Liver (tissue), 9 donors: ENCODE data around the gene SMIM14. TPM values are rescaled to one million over a fixed set of nuclear protein-coding genes. Genes with fewer than 3 reads are reported as not detected.
A peak's percentile ranks its signal among the peaks of the same experiment; 100 is the strongest.

ENCODE experiments used
- DNase-seq: peaks from one replicate; pipeline ENCODE4 v3.0.0-alpha.2; 2017; ENCODE audit warnings: low spot score
- H3K27ac ChIP-seq, 2 donors: one replicate each; pipeline ENCODE4 v1.7.0; 2013; ENCODE audit warnings: inconsistent platforms in 2 of 2, low read length in 2 of 2, control low read depth in 1 of 2, low read depth in 1 of 2, mild to moderate bottlenecking in 1 of 2
- H3K27me3 ChIP-seq, 4 donors: one replicate each; pipeline versions ENCODE4 v1.6.1 to v1.7.0; 2013; ENCODE audit warnings: low read length in 3 of 4, inconsistent platforms in 1 of 4, mild to moderate bottlenecking in 1 of 4, moderate library complexity in 1 of 4; ENCODE audit not compliant: control insufficient read depth in 4 of 4, insufficient read depth in 4 of 4
- H3K36me3 ChIP-seq, 4 donors: one replicate each; pipeline versions ENCODE4 v1.6.1 to v1.7.0; 2013; ENCODE audit warnings: low read length in 3 of 4, mild to moderate bottlenecking in 3 of 4, low read depth in 1 of 4, moderate library complexity in 1 of 4; ENCODE audit not compliant: control insufficient read depth in 4 of 4, insufficient read depth in 3 of 4
- H3K4me1 ChIP-seq, 4 donors: one replicate each; pipeline versions ENCODE4 v1.6.1 to v1.7.0; 2013; ENCODE audit warnings: low read length in 3 of 4, mild to moderate bottlenecking in 3 of 4, moderate library complexity in 1 of 4; ENCODE audit not compliant: control insufficient read depth in 4 of 4, insufficient read depth in 4 of 4
- H3K4me3 ChIP-seq, 3 donors: one replicate each; pipeline versions ENCODE4 v1.6.1 to v1.7.0; 2013; ENCODE audit warnings: low read length in 3 of 3, control low read depth in 1 of 3, low read depth in 1 of 3, mild to moderate bottlenecking in 1 of 3
- H3K9ac ChIP-seq, 2 donors: one replicate each; pipeline ENCODE4 v1.7.0; 2013; ENCODE audit warnings: low read length in 2 of 2, mild to moderate bottlenecking in 2 of 2, moderate library complexity in 2 of 2, control low read depth in 1 of 2, low read depth in 1 of 2
- H3K9me3 ChIP-seq, 4 donors: one replicate each; pipeline versions ENCODE4 v1.6.1 to v1.7.0; 2013; ENCODE audit warnings: low read length in 3 of 4; ENCODE audit not compliant: control insufficient read depth in 4 of 4
- EGR1 ChIP-seq, 2 donors: IDR thresholded peaks; 2 replicates each; pipeline ENCODE4 v1.6.1; 2016 to 2018; ENCODE audit warnings: antibody characterized with exemption in 2 of 2, low read depth in 2 of 2
- FOXA1 ChIP-seq: IDR thresholded peaks from 2 replicates; pipeline ENCODE4 v1.6.1; 2016; ENCODE audit warnings: antibody characterized with exemption
- FOXA2 ChIP-seq: IDR thresholded peaks from 2 replicates; pipeline ENCODE4 v1.6.1; 2016; ENCODE audit warnings: antibody characterized with exemption
- GABPA ChIP-seq, 2 donors: IDR thresholded peaks in 1 of 2; conservative IDR thresholded peaks in 1 of 2; 2 replicates each; pipeline ENCODE4 v1.6.1; 2016; ENCODE audit warnings: antibody characterized with exemption in 2 of 2, mild to moderate bottlenecking in 1 of 2, moderate library complexity in 1 of 2
- HNF4A ChIP-seq, 2 donors: conservative IDR thresholded peaks; 2 replicates each; pipeline ENCODE4 v1.6.1; 2016; ENCODE audit warnings: antibody characterized with exemption in 2 of 2, mild to moderate bottlenecking in 2 of 2
- HNF4G ChIP-seq: IDR thresholded peaks from 2 replicates; pipeline ENCODE4 v1.6.1; 2016; ENCODE audit warnings: antibody characterized with exemption
- JUND ChIP-seq, 2 donors: IDR thresholded peaks; 2 replicates each; pipeline ENCODE4 v1.6.1; 2016; ENCODE audit warnings: antibody characterized with exemption in 2 of 2
- NR2F2 ChIP-seq: IDR thresholded peaks from 2 replicates; pipeline ENCODE4 v1.6.1; 2016; ENCODE audit warnings: antibody characterized with exemption
- RAD21 ChIP-seq, 2 donors: IDR thresholded peaks; 2 replicates each; pipeline ENCODE4 v1.6.1; 2016; ENCODE audit warnings: antibody characterized with exemption in 2 of 2, mild to moderate bottlenecking in 2 of 2
- RXRA ChIP-seq, 2 donors: IDR thresholded peaks; 2 replicates each; pipeline ENCODE4 v1.6.1; 2017 to 2018; ENCODE audit warnings: antibody characterized with exemption in 2 of 2, mild to moderate bottlenecking in 1 of 2
- SP1 ChIP-seq: IDR thresholded peaks from 2 replicates; pipeline ENCODE4 v1.6.1; 2018; ENCODE audit warnings: antibody characterized with exemption, mild to moderate bottlenecking
- TAF1 ChIP-seq: conservative IDR thresholded peaks from 2 replicates; pipeline ENCODE4 v1.6.1; 2016; ENCODE audit warnings: antibody characterized with exemption, mild to moderate bottlenecking
- YY1 ChIP-seq: IDR thresholded peaks from 2 replicates; pipeline ENCODE4 v1.6.1; 2016; ENCODE audit warnings: antibody characterized with exemption, mild to moderate bottlenecking
- WGBS: extraction: QIAGEN DNeasy Blood & Tissue Kit; methylation state at CpG from one replicate; pipeline ENCODE4 v1.1.7; 2013; 5-methylcytosine and 5-hydroxymethylcytosine counted together
- polyA plus RNA-seq, 2 donors: library from polyadenylated mRNA; stranded (reverse) in 1 of 2; unstranded in 1 of 2; fragments of 200-250 nt in 1 of 2; fragments of >200 nt in 1 of 2; fragmentation: Nextera tagmentation in 1 of 2; extraction: Ambion mirVana in 1 of 2; gene quantifications; one replicate each; pipeline versions ENCODE4 v1.2.1 to v1.2.3, GENCODE V29; 2013 to 2015
- total RNA-seq, 2 donors: library from RNA; depleted of rRNA; stranded (reverse); fragments of >200 nt; gene quantifications; one replicate each; pipeline ENCODE4 v1.2.3, GENCODE V29; 2014
- TF ChIP-seq, protein P1 (sequence below): IDR thresholded peaks from 2 replicates; pipeline ENCODE4 v1.6.1; 2016; ENCODE audit warnings: antibody characterized with exemption
- TF ChIP-seq, protein P2 (sequence below): IDR thresholded peaks from 2 replicates; pipeline ENCODE4 v1.6.1; 2016; ENCODE audit warnings: antibody characterized with exemption
- TF ChIP-seq, protein P3 (sequence below): IDR thresholded peaks from 2 replicates; pipeline ENCODE4 v1.6.1; 2016; ENCODE audit warnings: antibody characterized with exemption, mild to moderate bottlenecking
- TF ChIP-seq, protein P4 (sequence below): IDR thresholded peaks from 2 replicates; pipeline ENCODE4 v1.6.1; 2016; ENCODE audit warnings: antibody characterized with exemption
- TF ChIP-seq, protein P5 (sequence below): fragments of 150-350 bp; IDR thresholded peaks from 2 replicates; pipeline ENCODE4 v1.5.1; 2017; ENCODE audit warnings: improper control_type of control experiment, low read depth, low read length; ENCODE audit not compliant: missing input control
- donor health status: healthy.
- donor health status: healthy.
- donor health status: healthy.
- donor health status: healthy.
- donor health status: healthy.

SMIM14 gene
- total and polyA plus RNA-seq, 4 donors = 21.1 to 311 (median 91.6) TPM

DNA sequence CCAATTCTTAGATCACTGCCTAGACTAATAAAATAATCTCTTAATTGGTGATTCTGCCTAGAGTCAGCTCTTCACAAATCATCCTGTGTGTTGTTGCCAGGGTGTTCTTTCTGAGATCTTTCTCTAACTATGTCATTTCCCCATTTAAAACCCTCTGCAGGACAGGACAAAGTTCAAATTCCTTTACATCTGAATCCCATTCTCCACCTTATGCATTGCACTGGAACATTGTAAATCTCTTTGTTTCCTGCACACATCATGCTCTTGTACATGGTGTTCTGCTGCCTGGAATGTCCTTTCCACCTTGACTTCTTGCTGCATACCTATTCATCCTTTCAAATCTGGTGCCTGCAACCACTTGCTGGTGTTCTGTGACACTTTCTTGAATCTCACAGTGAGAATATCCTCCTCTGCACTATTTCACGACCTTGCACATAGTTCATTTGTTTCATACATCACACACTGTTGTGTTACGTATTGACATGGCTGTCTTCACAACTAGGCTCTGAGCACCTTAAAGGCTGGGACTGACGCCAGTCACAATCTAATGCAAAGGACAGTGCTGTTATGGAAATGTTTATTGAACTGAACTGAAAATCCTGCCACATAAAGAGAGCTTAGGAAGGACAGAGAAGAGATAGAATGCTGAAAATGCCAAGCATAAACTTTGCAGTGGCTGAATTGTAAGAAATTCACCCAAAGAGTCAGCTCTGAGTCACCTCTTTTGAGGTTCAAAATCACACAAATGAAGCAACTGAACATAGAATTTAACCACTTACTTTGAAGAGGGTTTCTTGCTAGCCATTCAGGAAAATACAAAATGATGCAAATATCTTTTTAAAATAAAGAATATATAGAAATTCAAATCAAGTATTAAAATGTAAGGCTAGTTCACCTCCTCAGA lies 26.4 kb upstream of the SMIM14 start:
- H3K4me3 ChIP-seq = no peak overlapping the region
- H3K4me1 ChIP-seq = peaks cover 0 to 6% (median 3%) of the 10 kb centered on the region in 4 donors
- H3K27me3 ChIP-seq = no peaks in the 10 kb centered on the region
- H3K9ac ChIP-seq = no peak overlapping the region
- H3K27ac ChIP-seq = no peak overlapping the region
- H3K36me3 ChIP-seq = no peaks in the 10 kb centered on the region
- no peak for DNase-seq
- WGBS = 79% methylated on average over 3 of the region's 3 CpGs
- H3K9me3 ChIP-seq = no peaks in the 10 kb centered on the region
- TF ChIP-seq TAF1 (no peak), HNF4A (conservative IDR thresholded peaks at IDR 0.05) (peak; percentile 62 to 68)

DNA sequence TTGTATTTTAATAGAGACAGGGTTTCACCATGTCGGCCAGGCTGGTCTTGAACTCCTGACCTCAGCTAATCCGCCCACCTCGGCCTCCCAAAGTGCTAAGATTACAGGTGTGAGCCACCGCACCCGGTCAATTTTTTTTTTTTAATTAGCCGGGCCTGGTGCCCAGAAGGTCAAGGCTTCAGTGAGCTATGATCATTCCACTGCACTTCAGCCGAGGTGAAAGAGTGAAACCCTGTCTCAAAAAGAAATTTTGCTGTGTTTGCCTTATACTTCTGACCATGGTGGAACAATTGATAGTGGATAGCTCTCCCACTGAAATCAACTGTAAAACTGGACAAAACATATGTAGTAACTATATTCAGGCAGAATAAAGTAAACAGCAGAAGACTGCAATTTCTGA lies 24.0 kb upstream of the SMIM14 start:
- Histone ChIP-seq H3K9me3 (no peaks in the 10 kb centered on the region), H3K27ac (no peak overlapping the region), H3K9ac (no peak overlapping the region), H3K4me3 (no peak overlapping the region), H3K4me1 (peaks cover 0 to 6% (median 3%) of the 10 kb centered on the region in 4 donors), H3K27me3 (no peaks in the 10 kb centered on the region), H3K36me3 (no peaks in the 10 kb centered on the region)
- TF ChIP-seq HNF4A (conservative IDR thresholded peaks at IDR 0.05) (peak; percentile 53 to 55), YY1 (no peak), GABPA (IDR thresholded peaks at IDR 0.05 in 1 of 2, conservative IDR thresholded peaks at IDR 0.05 in 1 of 2) (no peak)
- 38% methylated on average over 7 of the region's 7 CpGs for WGBS
- DNase-seq = no peak

DNA sequence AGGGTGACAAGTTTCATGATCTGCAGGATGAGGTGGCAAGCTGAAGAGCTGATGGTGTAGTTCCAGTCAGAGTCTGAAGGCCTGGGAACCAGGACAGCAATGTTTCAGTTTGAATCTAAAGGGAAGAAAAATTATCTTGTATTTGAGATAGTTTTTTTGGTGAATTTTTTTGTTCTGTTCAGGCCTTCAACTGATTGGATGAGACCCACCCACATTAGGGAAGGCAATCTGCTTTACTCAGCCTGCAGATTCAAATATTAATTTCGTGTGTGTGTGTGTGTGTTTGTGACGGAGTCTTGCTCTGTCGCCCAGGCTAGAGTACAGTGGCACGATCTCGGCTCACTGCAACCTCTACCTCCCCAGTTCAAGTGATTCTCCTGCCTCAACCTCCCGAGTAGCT lies 22.1 kb upstream of the SMIM14 start:
- DNase-seq = no peak
- Histone ChIP-seq H3K9me3 (no peaks in the 10 kb centered on the region), H3K4me3 (no peak overlapping the region), H3K27ac (no peak overlapping the region), H3K36me3 (no peaks in the 10 kb centered on the region), H3K9ac (no peak overlapping the region), H3K27me3 (no peaks in the 10 kb centered on the region), H3K4me1 (peaks cover 0 to 13% (median 6%) of the 10 kb centered on the region in 4 donors)
- TF ChIP-seq, protein P1, sequence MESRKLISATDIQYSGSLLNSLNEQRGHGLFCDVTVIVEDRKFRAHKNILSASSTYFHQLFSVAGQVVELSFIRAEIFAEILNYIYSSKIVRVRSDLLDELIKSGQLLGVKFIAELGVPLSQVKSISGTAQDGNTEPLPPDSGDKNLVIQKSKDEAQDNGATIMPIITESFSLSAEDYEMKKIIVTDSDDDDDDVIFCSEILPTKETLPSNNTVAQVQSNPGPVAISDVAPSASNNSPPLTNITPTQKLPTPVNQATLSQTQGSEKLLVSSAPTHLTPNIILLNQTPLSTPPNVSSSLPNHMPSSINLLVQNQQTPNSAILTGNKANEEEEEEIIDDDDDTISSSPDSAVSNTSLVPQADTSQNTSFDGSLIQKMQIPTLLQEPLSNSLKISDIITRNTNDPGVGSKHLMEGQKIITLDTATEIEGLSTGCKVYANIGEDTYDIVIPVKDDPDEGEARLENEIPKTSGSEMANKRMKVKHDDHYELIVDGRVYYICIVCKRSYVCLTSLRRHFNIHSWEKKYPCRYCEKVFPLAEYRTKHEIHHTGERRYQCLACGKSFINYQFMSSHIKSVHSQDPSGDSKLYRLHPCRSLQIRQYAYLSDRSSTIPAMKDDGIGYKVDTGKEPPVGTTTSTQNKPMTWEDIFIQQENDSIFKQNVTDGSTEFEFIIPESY = no peak
- TF ChIP-seq NR2F2 = no peak
- no peak for TF ChIP-seq FOXA2
- TF ChIP-seq FOXA1 = no peak
- no peak for TF ChIP-seq HNF4G
- TF ChIP-seq SP1 = no peak
- TF ChIP-seq EGR1 (IDR thresholded peaks at IDR 0.05; ENCODE audit: low read depth in 2 of 2) = no peak
- TF ChIP-seq, protein P2, sequence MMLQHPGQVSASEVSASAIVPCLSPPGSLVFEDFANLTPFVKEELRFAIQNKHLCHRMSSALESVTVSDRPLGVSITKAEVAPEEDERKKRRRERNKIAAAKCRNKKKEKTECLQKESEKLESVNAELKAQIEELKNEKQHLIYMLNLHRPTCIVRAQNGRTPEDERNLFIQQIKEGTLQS = no peak
- TF ChIP-seq YY1 = no peak
- no peak for TF ChIP-seq JUND (IDR thresholded peaks at IDR 0.05)
- TF ChIP-seq, protein P3, sequence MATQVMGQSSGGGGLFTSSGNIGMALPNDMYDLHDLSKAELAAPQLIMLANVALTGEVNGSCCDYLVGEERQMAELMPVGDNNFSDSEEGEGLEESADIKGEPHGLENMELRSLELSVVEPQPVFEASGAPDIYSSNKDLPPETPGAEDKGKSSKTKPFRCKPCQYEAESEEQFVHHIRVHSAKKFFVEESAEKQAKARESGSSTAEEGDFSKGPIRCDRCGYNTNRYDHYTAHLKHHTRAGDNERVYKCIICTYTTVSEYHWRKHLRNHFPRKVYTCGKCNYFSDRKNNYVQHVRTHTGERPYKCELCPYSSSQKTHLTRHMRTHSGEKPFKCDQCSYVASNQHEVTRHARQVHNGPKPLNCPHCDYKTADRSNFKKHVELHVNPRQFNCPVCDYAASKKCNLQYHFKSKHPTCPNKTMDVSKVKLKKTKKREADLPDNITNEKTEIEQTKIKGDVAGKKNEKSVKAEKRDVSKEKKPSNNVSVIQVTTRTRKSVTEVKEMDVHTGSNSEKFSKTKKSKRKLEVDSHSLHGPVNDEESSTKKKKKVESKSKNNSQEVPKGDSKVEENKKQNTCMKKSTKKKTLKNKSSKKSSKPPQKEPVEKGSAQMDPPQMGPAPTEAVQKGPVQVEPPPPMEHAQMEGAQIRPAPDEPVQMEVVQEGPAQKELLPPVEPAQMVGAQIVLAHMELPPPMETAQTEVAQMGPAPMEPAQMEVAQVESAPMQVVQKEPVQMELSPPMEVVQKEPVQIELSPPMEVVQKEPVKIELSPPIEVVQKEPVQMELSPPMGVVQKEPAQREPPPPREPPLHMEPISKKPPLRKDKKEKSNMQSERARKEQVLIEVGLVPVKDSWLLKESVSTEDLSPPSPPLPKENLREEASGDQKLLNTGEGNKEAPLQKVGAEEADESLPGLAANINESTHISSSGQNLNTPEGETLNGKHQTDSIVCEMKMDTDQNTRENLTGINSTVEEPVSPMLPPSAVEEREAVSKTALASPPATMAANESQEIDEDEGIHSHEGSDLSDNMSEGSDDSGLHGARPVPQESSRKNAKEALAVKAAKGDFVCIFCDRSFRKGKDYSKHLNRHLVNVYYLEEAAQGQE = no peak
- TF ChIP-seq, protein P4, sequence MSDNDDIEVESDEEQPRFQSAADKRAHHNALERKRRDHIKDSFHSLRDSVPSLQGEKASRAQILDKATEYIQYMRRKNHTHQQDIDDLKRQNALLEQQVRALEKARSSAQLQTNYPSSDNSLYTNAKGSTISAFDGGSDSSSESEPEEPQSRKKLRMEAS = no peak
- no peak for TF ChIP-seq TAF1
- no peak for TF ChIP-seq RXRA (IDR thresholded peaks at IDR 0.05)
- TF ChIP-seq GABPA (IDR thresholded peaks at IDR 0.05 in 1 of 2, conservative IDR thresholded peaks at IDR 0.05 in 1 of 2) = no peak
- no peak for TF ChIP-seq HNF4A (conservative IDR thresholded peaks at IDR 0.05)
- no peak for TF ChIP-seq RAD21 (IDR thresholded peaks at IDR 0.05)
- TF ChIP-seq, protein P5, sequence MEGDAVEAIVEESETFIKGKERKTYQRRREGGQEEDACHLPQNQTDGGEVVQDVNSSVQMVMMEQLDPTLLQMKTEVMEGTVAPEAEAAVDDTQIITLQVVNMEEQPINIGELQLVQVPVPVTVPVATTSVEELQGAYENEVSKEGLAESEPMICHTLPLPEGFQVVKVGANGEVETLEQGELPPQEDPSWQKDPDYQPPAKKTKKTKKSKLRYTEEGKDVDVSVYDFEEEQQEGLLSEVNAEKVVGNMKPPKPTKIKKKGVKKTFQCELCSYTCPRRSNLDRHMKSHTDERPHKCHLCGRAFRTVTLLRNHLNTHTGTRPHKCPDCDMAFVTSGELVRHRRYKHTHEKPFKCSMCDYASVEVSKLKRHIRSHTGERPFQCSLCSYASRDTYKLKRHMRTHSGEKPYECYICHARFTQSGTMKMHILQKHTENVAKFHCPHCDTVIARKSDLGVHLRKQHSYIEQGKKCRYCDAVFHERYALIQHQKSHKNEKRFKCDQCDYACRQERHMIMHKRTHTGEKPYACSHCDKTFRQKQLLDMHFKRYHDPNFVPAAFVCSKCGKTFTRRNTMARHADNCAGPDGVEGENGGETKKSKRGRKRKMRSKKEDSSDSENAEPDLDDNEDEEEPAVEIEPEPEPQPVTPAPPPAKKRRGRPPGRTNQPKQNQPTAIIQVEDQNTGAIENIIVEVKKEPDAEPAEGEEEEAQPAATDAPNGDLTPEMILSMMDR = no peak
- 94% methylated on average over 6 of the region's 6 CpGs for WGBS
